Panc1 (cell line): ENCODE data around the gene TCP10L.

ENCODE experiments used
- CTCF ChIP-seq: fragments of 450-650 bp; IDR thresholded peaks from 2 replicates; pipeline ENCODE4 v1.5.1; 2017; ENCODE audit warnings: mild to moderate bottlenecking
- POLR2AphosphoS5 ChIP-seq: IDR thresholded peaks from 2 replicates; pipeline ENCODE4 v1.6.1; 2012; ENCODE audit warnings: mild to moderate bottlenecking, low read depth, low read length, moderate library complexity
- SIN3A ChIP-seq: IDR thresholded peaks from 2 replicates; pipeline ENCODE4 v1.6.1; 2012; ENCODE audit warnings: low read depth, mild to moderate bottlenecking, low read length, moderate library complexity, borderline replicate concordance; ENCODE audit not compliant: insufficient read depth

GRCh38 chr21:32595431-32595830, 10.1 kb upstream of the TCP10L start:
- TF ChIP-seq CTCF (no peak), POLR2AphosphoS5 (no peak), SIN3A (no peak)
